Jurkat, Clone E6-1 (cell line): Measurements from ENCODE around the gene PCMTD2.
"Not testable (repeated sequence)": the region's sequence is repeated elsewhere in the genome, so short reads cannot be mapped to it uniquely, and the experiment has no call there.

Experiments
- DNase-seq: peaks from one replicate; pipeline ENCODE4 v3.0.0-alpha.2; 2011; ENCODE audit warnings: low read depth, low spot score
- H3K4me3 ChIP-seq: 2 replicates; pipeline ENCODE4 v1.5.1; 2011; ENCODE audit warnings: mild to moderate bottlenecking, low read length, control low read depth, moderate library complexity

The PCMTD2 gene

GRCh38 chr20:64276817-64277216 lies 21.3 kb downstream of the PCMTD2 start:
- no peak for DNase-seq

GRCh38 chr20:64277571-64278316 lies 22.2 kb downstream of the PCMTD2 start:
- no peak overlapping the region for H3K4me3 ChIP-seq
- DNase-seq: no peak

More at GRCh38 chr20:64276817-64277216, 21.3 kb downstream of the PCMTD2 start:
- H3K4me3 ChIP-seq: no peak overlapping the region

- H3K4me3 ChIP-seq: no peak overlapping the region
- no peak for DNase-seq
Measured at GRCh38 chr20:64278317-64278681, 22.8 kb downstream of the PCMTD2 start.

GRCh38 chr20:64279826-64280459 lies 24.4 kb downstream of the PCMTD2 start:
- no peak overlapping the region for H3K4me3 ChIP-seq
- no peak for DNase-seq

- H3K4me3 ChIP-seq: no peak overlapping the region
- no peak for DNase-seq
Measured at GRCh38 chr20:64280460-64280843, 24.9 kb downstream of the PCMTD2 start.

GRCh38 chr20:64283646-64284045 lies 28.1 kb downstream of the PCMTD2 start:
- H3K4me3 ChIP-seq: no peak overlapping the region
- DNase-seq: peak; percentile 53

- H3K4me3 ChIP-seq: not testable (repeated sequence)
- DNase-seq: peak; percentile 56
Measured at GRCh38 chr20:64285579-64286446, 30.3 kb downstream of the PCMTD2 start.

GRCh38 chr20:64286447-64287263 lies 31.1 kb downstream of the PCMTD2 start:
- not testable (repeated sequence) for DNase-seq, H3K4me3 ChIP-seq

- not testable (repeated sequence) for H3K4me3 ChIP-seq
- peak; percentile 20 for DNase-seq
Measured at GRCh38 chr20:64287264-64287590, 31.7 kb downstream of the PCMTD2 start.

GRCh38 chr20:64292167-64292566 lies 36.6 kb downstream of the PCMTD2 start:
- H3K4me3 ChIP-seq, DNase-seq: not testable (repeated sequence)

GRCh38 chr20:64303086-64303485 lies 47.5 kb downstream of the PCMTD2 start:
- DNase-seq, H3K4me3 ChIP-seq: not testable (repeated sequence)

- not testable (repeated sequence) for DNase-seq, H3K4me3 ChIP-seq
Measured at GRCh38 chr20:64313761-64314160, 58.2 kb downstream of the PCMTD2 start.

GRCh38 chr20:64315381-64315780 lies 59.8 kb downstream of the PCMTD2 start:
- DNase-seq, H3K4me3 ChIP-seq: not testable (repeated sequence)

- not testable (repeated sequence) for H3K4me3 ChIP-seq, DNase-seq
Measured at GRCh38 chr20:64315884-64316283, 60.3 kb downstream of the PCMTD2 start.

GRCh38 chr20:64316415-64317083 lies 61.0 kb downstream of the PCMTD2 start:
- not testable (repeated sequence) for H3K4me3 ChIP-seq, DNase-seq

GRCh38 chr20:64317331-64317730 lies 61.8 kb downstream of the PCMTD2 start:
- not testable (repeated sequence) for H3K4me3 ChIP-seq, DNase-seq

GRCh38 chr20:64318056-64318455 lies 62.5 kb downstream of the PCMTD2 start:
- not testable (repeated sequence) for DNase-seq, H3K4me3 ChIP-seq

- H3K4me3 ChIP-seq, DNase-seq: not testable (repeated sequence)
Measured at GRCh38 chr20:64322031-64322789, 66.7 kb downstream of the PCMTD2 start.
